PFSK-1 (cell line): Measurements from ENCODE around the gene ZBTB2.

Source experiments
- FOXP2 ChIP-seq: optimal IDR thresholded peaks from 2 replicates; pipeline ENCODE3; 2011; ENCODE audit warnings: borderline replicate concordance, control low read depth, inconsistent platforms; ENCODE audit not compliant: insufficient read depth; ENCODE audit errors: extremely low read length, extremely low read depth
- POLR2AphosphoS5 ChIP-seq: IDR thresholded peaks from 2 replicates; pipeline ENCODE4 v1.6.1; 2012; ENCODE audit warnings: low read depth, mild to moderate bottlenecking, control low read depth, low read length, moderate library complexity
- SIN3A ChIP-seq: IDR thresholded peaks from 2 replicates; pipeline ENCODE4 v1.6.1; 2012; ENCODE audit warnings: mild to moderate bottlenecking, low read length, moderate library complexity, borderline replicate concordance; ENCODE audit not compliant: insufficient read depth
- TAF1 ChIP-seq: IDR thresholded peaks from 2 replicates; pipeline ENCODE4 v1.6.1; 2012; ENCODE audit warnings: low read length, control low read depth, borderline replicate concordance; ENCODE audit not compliant: insufficient read depth
- TF ChIP-seq, protein P1 (sequence below), 2 experiments: IDR thresholded peaks; 2 replicates each; pipeline versions ENCODE4 v1.6.1 to v1.8.0; 2011 to 2012; ENCODE audit warnings: low read depth in 2 of 2, low read length in 2 of 2, control low read depth in 1 of 2, inconsistent platforms in 1 of 2, mild to moderate bottlenecking in 1 of 2, moderate library complexity in 1 of 2; ENCODE audit not compliant: insufficient read depth in 1 of 2

The ZBTB2 gene

DNA sequence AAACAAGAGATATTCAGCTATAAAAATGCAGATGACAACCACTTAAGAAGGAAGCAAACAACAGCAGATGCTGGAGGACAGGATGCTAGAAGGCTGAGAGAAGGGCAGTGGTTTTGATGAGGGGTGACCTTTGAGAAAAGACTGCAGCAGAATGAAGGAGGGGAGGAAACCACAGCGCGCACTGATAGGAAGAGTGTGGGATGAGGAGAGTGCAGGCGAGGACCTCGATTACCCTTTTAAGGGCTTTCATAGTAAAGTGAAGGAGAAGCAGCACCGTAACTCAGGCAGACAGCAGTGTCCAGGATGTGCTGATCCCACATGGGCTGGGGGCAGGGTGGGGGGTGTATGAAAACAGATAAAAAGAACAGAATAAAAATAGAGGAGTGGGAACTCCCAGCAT is 19.2 kb downstream of the ZBTB2 start:
- TF ChIP-seq POLR2AphosphoS5 (no peak), FOXP2 (no peak), SIN3A (no peak), TAF1 (no peak)
- TF ChIP-seq, protein P1, sequence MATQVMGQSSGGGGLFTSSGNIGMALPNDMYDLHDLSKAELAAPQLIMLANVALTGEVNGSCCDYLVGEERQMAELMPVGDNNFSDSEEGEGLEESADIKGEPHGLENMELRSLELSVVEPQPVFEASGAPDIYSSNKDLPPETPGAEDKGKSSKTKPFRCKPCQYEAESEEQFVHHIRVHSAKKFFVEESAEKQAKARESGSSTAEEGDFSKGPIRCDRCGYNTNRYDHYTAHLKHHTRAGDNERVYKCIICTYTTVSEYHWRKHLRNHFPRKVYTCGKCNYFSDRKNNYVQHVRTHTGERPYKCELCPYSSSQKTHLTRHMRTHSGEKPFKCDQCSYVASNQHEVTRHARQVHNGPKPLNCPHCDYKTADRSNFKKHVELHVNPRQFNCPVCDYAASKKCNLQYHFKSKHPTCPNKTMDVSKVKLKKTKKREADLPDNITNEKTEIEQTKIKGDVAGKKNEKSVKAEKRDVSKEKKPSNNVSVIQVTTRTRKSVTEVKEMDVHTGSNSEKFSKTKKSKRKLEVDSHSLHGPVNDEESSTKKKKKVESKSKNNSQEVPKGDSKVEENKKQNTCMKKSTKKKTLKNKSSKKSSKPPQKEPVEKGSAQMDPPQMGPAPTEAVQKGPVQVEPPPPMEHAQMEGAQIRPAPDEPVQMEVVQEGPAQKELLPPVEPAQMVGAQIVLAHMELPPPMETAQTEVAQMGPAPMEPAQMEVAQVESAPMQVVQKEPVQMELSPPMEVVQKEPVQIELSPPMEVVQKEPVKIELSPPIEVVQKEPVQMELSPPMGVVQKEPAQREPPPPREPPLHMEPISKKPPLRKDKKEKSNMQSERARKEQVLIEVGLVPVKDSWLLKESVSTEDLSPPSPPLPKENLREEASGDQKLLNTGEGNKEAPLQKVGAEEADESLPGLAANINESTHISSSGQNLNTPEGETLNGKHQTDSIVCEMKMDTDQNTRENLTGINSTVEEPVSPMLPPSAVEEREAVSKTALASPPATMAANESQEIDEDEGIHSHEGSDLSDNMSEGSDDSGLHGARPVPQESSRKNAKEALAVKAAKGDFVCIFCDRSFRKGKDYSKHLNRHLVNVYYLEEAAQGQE (IDR thresholded peaks at IDR 0.05; ENCODE audit: insufficient read depth in 1 of 2, low read depth in 2 of 2, low read length in 2 of 2): no peak

DNA sequence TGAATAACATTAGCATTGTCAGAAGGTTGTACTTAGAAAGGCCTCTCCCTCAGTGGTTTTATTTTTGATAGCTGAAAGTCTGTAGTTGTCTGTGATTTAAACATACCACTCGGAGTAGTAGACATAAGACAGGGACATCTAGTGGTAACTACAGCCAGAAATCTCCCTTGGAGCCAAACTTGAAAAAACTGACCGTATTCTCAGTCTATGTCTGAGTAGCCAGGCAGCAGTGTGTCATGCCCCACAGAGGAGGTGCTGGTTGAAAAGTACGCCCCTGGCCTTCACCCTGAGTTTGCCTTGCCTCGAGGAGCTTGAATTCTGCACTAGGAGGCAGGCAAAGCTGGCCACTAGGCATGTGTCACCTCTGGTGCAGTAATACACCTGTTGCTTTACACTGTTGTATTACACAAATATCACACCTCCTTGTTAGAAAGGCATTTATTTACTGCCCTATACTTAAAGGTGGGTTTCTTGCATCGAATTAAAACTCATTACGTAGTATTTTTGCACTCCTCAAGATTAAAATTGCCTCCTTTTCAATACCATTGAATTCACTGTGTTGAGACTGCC is 20.8 kb downstream of the ZBTB2 start:
- TF ChIP-seq SIN3A (no peak), FOXP2 (no peak), POLR2AphosphoS5 (no peak), TAF1 (no peak)
- TF ChIP-seq, protein P1 (IDR thresholded peaks at IDR 0.05; ENCODE audit: insufficient read depth in 1 of 2, low read depth in 2 of 2, low read length in 2 of 2): no peak

DNA sequence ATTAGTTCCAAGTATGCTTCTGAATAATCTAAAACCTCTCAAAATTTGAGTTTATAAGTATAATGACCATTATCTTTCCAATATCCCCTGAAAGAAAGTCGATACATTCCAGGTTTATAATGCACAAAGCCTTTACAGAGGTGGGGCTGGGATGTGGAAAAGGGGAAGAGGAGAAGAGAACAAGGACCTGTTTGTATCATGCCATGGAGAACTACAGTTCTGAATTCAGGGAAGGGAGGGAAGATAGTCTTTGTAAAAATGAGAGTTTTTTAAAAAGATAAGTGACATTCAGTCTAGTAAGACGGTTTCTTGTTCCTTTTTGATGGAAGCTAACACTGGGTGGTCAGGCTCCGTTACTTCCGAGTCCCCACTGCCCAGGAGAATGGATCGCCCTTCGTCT is 26.1 kb downstream of the ZBTB2 start:
- TF ChIP-seq SIN3A: no peak

DNA sequence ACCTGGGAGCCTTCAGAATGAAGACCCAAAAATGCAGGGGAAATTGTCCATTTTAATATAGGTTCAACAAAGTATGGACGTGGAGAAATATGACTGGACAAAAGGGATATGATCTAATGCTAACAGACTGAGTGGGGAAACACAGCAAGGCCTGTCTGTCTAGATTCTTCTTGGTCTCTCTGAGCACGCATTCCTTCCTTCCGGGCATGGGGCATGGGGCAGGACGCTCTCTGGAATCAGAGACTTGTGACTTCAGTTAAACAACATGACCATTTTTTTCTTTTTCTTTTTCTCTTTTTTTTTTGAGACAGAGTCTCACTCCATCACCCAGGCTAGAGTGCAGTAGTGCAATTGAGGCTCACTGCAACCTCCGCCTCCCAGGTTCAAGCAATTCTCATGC is 31.9 kb downstream of the ZBTB2 start:
- TF ChIP-seq SIN3A (no peak), FOXP2 (no peak), TAF1 (no peak), POLR2AphosphoS5 (no peak)
- TF ChIP-seq, protein P1 (IDR thresholded peaks at IDR 0.05; ENCODE audit: insufficient read depth in 1 of 2, low read depth in 2 of 2, low read length in 2 of 2): no peak

DNA sequence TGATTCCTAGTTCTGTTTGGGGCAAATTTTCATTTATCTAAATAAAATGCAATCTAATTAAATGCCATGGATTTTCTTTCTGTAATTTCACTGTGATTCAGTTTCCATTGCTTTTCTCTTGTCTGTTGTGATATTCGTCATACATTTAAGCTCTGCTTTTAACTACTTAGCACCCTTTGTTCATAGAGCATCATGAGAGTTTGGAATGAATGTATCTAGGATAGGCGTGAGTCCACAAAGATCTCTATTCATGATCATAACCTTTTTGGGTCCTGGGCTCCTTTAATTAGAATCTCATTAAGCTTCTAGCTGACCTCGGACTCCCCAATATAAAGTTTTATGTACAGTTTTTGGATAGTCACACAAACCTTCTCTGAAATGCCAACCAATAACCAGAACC is 32.9 kb downstream of the ZBTB2 start:
- TF ChIP-seq, protein P1 (IDR thresholded peaks at IDR 0.05; ENCODE audit: insufficient read depth in 1 of 2, low read depth in 2 of 2, low read length in 2 of 2): no peak
- TF ChIP-seq FOXP2: no peak
- no peak for TF ChIP-seq TAF1
- TF ChIP-seq POLR2AphosphoS5: no peak
- no peak for TF ChIP-seq SIN3A
